HepG2 (cell line): ENCODE results near the gene ERLIN1. TPM values are rescaled to one million over a fixed set of nuclear protein-coding genes. Genes with fewer than 3 reads are reported as not detected.

ENCODE experiments used
- CBX2 ChIP-seq, 2 experiments: fragments of 200-600 bp in 1 of 2; sonication (generic); formaldehyde crosslinking in 1 of 2; IDR thresholded peaks; 2 replicates each; pipeline versions ENCODE4 v1.7.0 to v1.8.1; 2018 to 2022; ENCODE audit warnings: low read depth in 2 of 2, low read length in 1 of 2, mild to moderate bottlenecking in 1 of 2, missing genetic modification reagents in 1 of 2
- FOXK2 ChIP-seq: fragments of 450-650 bp; IDR thresholded peaks from 2 replicates; pipeline ENCODE4 v1.6.1; 2016
- KDM5A ChIP-seq: fragments of 200-600 bp; sonication (generic); IDR thresholded peaks from 2 replicates; pipeline ENCODE4 v1.7.0; 2018; ENCODE audit warnings: antibody characterized with exemption, mild to moderate bottlenecking, low read length, borderline replicate concordance
- KLF9 ChIP-seq: IDR thresholded peaks from 2 replicates; pipeline ENCODE4 v1.6.1; 2016; ENCODE audit warnings: low read depth
- MAFG ChIP-seq: sonication (generic); formaldehyde crosslinking; IDR thresholded peaks from 2 replicates; pipeline ENCODE4 v1.5.1; 2020; ENCODE audit warnings: mild to moderate bottlenecking, missing genetic modification reagents
- MLX ChIP-seq: IDR thresholded peaks from 2 replicates; pipeline ENCODE4 v1.6.1; 2016
- NFIB ChIP-seq: sonication (generic); formaldehyde crosslinking; IDR thresholded peaks from 2 replicates; pipeline ENCODE4 v1.9.0; 2021; ENCODE audit warnings: missing genetic modification reagents, mild to moderate bottlenecking, borderline replicate concordance
- PRDM15 ChIP-seq: sonication (generic); formaldehyde crosslinking; IDR thresholded peaks from 2 replicates; pipeline ENCODE4 v1.4.0; 2020; ENCODE audit warnings: missing genetic modification reagents
- REPIN1 ChIP-seq: sonication (generic); formaldehyde crosslinking; IDR thresholded peaks from 2 replicates; pipeline ENCODE4 v1.8.0; 2022; ENCODE audit warnings: missing genetic modification reagents, low read depth, mild to moderate bottlenecking, borderline replicate concordance
- SALL1 ChIP-seq: sonication (generic); formaldehyde crosslinking; IDR thresholded peaks from 2 replicates; pipeline ENCODE4 v1.8.0; 2022; ENCODE audit warnings: mild to moderate bottlenecking, missing genetic modification reagents
- SRSF4 ChIP-seq: fragments of 200-400 bp; formaldehyde crosslinking; IDR thresholded peaks from one replicate; pipeline ENCODE4 v1.6.1; 2018; ENCODE audit warnings: mild to moderate bottlenecking, low read depth, low read length, moderate library complexity; ENCODE audit not compliant: poor library complexity, severe bottlenecking
- TAF1 ChIP-seq: sonication (generic); formaldehyde crosslinking; IDR thresholded peaks from 2 replicates; pipeline ENCODE4 v1.4.0; 2020; ENCODE audit warnings: missing genetic modification reagents
- TAF15 ChIP-seq: fragments of 200-400 bp; formaldehyde crosslinking; IDR thresholded peaks from one replicate; pipeline ENCODE4 v1.6.1; 2018; ENCODE audit warnings: mild to moderate bottlenecking, low read depth, low read length; ENCODE audit not compliant: poor library complexity, severe bottlenecking
- ZBTB46 ChIP-seq: sonication (generic); formaldehyde crosslinking; IDR thresholded peaks from 2 replicates; pipeline ENCODE4 v1.4.0; 2020; ENCODE audit warnings: mild to moderate bottlenecking, missing genetic modification reagents, borderline replicate concordance
- ZNF335 ChIP-seq: sonication (generic); formaldehyde crosslinking; IDR thresholded peaks from 2 replicates; pipeline ENCODE4 v1.4.0; 2020; ENCODE audit warnings: missing genetic modification reagents
- ZNF574 ChIP-seq: sonication (generic); formaldehyde crosslinking; IDR thresholded peaks from 2 replicates; pipeline ENCODE4 v1.4.0; 2020; ENCODE audit warnings: missing genetic modification reagents
- ZNF597 ChIP-seq: sonication (generic); formaldehyde crosslinking; IDR thresholded peaks from 2 replicates; pipeline ENCODE4 v1.5.0; 2020; ENCODE audit warnings: missing genetic modification reagents
- ZNF746 ChIP-seq: sonication (generic); formaldehyde crosslinking; IDR thresholded peaks from 2 replicates; pipeline ENCODE4 v1.8.0; 2022; ENCODE audit warnings: mild to moderate bottlenecking, missing genetic modification reagents
- polyA plus RNA-seq, 8 experiments: library from polyadenylated mRNA; depleted of rRNA in 3 of 8; stranded (reverse) in 7 of 8; unstranded in 1 of 8; fragments of >200 nt; fragmentation: Illumina TruSeq in 4 of 8; extraction: Trizol in 4 of 8; gene quantifications; 2 replicates each; pipeline versions ENCODE4 v1.2.1 to v1.2.3, GENCODE V29; 2011 to 2016; ENCODE audit warnings: low read depth in 4 of 8, missing spikeins in 1 of 8, mixed read lengths in 1 of 8; ENCODE audit not compliant: insufficient read depth in 1 of 8
- total RNA-seq, 5 experiments: library from RNA; depleted of rRNA; stranded (reverse); fragments of >200 nt; fragmentation: Illumina TruSeq; extraction: Trizol; gene quantifications; 2 replicates each; pipeline ENCODE4 v1.2.3, GENCODE V29; 2016; ENCODE audit warnings: low read depth in 1 of 5

ERLIN1 gene
- total and polyA plus RNA-seq, 2 of the 13 experiments (the other 11 are each of a cell fraction or from before 2014, with no cell fraction given) = 56.8 to 69.3 TPM

GRCh38 chr10:100185364-100186252, at the start of gene ERLIN1 (continued):
- TF ChIP-seq NFIB (no peak), ZNF597 (CRISPR knock-in tag) (no peak), KLF9 (peak; percentile 57; the same call in 1 of the 2 replicates), ZNF335 (CRISPR knock-in tag) (no peak; the same call in 1 of the 2 replicates), TAF15 (peak; percentile 64), KDM5A (peak; percentile 77; the same call in 1 of the 2 replicates), SRSF4 (no peak), PRDM15 (0 out of 2 replicates have a peak, but pooled peaks have one; percentile 45), TAF1 (CRISPR knock-in tag) (peak; percentile 83), MLX (CRISPR knock-in tag) (no peak), REPIN1 (CRISPR knock-in tag) (peak; percentile 94), ZNF574 (CRISPR knock-in tag) (peak; percentile 89), FOXK2 (no peak), CBX2 (IDR thresholded peaks at IDR 0.05; ENCODE audit: low read depth, low read length) (no peak), CBX2 (CRISPR knock-in tag; IDR thresholded peaks at IDR 0.05; ENCODE audit: low read depth) (no peak), MAFG (CRISPR knock-in tag) (peak; percentile 63; the same call in 1 of the 2 replicates), SALL1 (CRISPR knock-in tag) (peak; percentile 90), ZNF746 (CRISPR knock-in tag) (no peak; the same call in 1 of the 2 replicates), ZBTB46 (CRISPR knock-in tag) (no peak)
